Measurements from ENCODE around the gene PRR20E.
"Not testable (repeated sequence)": the region's sequence is repeated elsewhere in the genome, so short reads cannot be mapped to it uniquely, and the experiment has no call there.

PRR20E gene

DNA sequence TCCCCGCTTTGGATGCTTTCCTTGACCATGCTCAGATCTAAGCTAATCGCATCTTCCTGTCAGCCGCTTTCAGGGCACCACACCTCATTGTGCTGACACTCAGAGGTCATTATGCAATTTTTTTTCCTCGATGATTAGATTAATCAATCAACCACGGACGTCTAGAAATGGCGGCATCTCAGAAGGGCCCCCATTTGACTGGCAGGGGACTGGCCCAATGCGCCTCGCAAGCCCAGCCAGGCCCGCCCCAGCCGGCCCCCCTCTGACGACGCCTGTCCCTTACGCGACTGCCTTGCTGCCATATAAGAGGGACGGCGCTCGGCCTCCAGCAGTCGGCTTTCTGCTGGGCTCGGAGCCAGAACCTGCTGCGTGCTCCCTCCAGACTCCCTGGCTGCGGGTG lies at the start of gene PRR20E:
Gene PRR20E (plus strand): TSS at position 301 of the 400 bp plus-strand sequence. CDS start 387 bp downstream, outside the sequence.
- not testable (repeated sequence) for DNase-seq (ENCODE audit: low read depth, low spot score)

DNA sequence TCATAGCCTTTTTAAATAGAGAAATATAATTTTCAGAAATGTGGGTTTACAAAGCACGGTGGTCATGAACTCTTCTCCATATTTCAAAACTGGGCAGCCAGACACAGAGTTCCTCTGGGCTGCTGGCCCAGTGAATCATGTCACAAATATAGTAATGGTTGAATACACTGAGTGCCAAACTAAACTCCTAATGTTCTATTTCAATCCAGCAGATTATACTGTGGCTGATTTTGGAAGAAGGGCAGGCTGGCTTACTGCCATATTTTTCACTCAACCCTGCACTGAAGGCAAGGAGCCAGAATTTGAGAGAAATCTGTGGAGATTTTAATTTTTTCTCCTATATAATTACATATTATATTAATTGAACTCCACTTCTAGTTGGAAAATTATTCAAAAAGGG lies 43.3 kb upstream of the PRR20E start:
- no peak for DNase-seq (ENCODE audit: low read depth, low spot score)

DNA sequence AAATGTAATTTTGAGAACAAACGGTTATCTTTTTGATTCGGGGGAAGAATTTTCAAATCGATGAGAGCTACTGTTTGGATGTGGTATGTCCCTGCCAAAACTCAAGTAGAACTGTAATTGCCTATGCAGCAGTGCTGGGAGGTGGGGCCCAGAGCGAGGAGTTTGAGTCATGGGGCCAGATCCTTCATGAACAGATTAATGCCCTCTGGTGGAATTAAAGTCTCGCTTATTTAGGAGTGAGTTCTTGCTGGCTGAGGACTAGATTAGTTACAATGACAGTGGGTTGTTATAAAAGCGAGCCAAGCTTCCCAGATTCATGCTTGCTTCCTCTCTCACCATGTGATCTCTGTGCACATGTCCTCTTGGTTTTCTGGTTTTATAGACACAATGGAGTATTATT lies 38.1 kb upstream of the PRR20E start:
- DNase-seq (ENCODE audit: low read depth, low spot score), result no peak

DNA sequence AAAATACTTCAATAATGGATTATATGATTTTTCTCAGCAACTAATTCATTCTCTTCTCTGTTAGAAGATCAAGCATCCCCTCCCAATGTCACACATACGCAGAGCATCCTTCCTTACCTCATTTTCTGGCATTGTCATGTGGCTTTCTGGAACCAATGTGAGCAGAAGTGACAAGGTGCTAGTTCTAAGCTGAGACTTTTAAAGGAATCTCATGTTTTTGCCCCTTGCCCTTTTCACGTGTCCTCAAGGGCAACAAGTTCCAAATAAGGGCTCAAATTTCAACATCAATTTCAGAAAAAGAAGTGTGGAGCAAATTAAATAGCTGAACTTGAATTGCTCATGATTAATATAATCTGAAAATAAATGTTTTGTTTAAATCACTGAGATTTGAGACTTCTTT lies 30.9 kb upstream of the PRR20E start:
- no peak for DNase-seq (ENCODE audit: low read depth, low spot score)

DNA sequence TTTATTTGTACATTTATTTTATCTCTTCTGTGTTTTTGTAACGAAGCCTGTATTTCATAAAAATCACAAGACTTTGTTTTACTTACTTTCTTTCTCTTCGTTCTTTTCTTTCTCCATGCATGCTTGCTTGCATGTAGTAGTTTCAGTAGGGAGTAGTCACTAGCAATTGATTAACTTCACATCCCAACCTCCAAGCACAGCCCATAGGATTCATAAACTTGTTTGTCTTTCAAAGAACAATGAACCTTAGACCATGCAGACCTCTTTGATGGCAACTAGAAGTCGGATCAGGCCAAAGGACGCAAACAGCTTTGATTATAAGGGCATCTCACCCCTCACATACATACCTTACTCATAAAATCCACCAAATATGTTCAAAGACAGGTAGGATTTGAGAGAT lies 29.4 kb upstream of the PRR20E start:
- no peak for DNase-seq (ENCODE audit: low read depth, low spot score)

DNA sequence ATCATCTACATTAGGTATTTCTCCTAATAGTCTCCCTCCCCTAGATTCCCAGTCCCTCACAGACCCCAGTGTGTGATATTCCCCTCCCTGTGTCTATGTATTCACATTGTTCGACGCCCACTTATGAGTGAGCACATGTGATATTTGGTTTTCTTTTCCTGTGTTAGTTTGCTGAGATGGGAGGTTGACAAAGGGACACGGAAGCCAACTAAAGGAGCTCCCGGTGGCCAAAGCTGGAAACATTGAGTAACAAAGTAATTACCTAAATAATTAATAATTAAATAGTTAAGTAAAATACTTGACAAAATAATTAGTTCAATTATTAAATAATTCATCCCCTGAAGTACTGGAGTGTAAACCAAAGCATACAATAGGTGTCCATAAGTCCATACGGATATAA lies 28.0 kb upstream of the PRR20E start:
- DNase-seq (ENCODE audit: low read depth, low spot score), result no peak

DNA sequence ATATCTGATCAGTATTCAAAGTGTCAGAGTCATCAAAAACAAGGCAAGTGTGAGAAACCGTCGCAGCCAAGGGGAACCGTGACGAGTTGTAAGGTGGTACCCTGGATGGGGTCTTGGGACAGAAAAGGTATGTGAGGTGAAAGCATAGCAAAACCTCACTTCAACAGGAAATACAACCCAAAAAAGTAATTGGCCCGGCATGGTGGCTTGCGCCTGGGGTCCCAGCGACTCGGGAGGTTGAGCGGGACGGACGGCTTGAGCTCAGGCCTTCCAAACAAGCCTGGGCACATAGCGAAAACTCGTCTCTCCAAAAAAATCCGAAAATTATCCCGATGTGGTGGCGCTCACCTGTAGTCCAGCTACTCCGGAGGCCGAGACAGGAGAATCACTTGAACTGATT lies 27.2 kb upstream of the PRR20E start:
- DNase-seq (ENCODE audit: low read depth, low spot score), result not testable (repeated sequence)

DNA sequence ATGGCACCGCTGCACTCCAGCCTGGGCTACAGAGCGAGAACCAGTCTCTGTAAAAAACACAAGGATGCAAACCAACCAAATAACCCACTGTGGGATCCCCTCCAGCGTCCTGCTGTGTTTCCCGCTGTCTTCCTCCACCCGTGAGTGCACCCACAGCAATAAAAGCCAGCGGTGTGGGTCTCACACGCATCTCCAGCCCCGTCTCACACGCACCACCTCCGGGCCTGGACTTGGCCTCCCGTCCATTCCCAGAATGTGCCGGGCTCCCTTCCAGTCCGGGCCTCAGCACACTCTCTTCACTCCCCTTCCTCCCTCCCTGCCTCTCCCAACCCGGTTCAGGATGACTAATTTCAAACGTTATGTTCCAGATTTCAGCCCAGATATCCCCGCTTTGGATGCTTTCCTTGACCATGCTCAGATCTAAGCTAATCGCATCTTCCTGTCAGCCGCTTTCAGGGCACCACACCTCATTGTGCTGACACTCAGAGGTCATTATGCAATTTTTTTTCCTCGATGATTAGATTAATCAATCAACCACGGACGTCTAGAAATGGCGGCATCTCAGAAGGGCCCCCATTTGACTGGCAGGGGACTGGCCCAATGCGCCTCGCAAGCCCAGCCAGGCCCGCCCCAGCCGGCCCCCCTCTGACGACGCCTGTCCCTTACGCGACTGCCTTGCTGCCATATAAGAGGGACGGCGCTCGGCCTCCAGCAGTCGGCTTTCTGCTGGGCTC lies 26.6 kb upstream of the PRR20E start, which contains the start of gene PRR20A:
Gene PRR20A (plus strand): TSS at position 684 of the 734 bp plus-strand sequence. CDS start 387 bp downstream, outside the sequence.
- not testable (repeated sequence) for DNase-seq (ENCODE audit: low read depth, low spot score)

DNA sequence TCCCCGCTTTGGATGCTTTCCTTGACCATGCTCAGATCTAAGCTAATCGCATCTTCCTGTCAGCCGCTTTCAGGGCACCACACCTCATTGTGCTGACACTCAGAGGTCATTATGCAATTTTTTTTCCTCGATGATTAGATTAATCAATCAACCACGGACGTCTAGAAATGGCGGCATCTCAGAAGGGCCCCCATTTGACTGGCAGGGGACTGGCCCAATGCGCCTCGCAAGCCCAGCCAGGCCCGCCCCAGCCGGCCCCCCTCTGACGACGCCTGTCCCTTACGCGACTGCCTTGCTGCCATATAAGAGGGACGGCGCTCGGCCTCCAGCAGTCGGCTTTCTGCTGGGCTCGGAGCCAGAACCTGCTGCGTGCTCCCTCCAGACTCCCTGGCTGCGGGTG lies 19.8 kb upstream of the PRR20E start, which contains the start of gene PRR20B:
Gene PRR20B (plus strand): TSS at position 301 of the 400 bp plus-strand sequence. CDS start 387 bp downstream, outside the sequence.
- DNase-seq (ENCODE audit: low read depth, low spot score), result not testable (repeated sequence)

DNA sequence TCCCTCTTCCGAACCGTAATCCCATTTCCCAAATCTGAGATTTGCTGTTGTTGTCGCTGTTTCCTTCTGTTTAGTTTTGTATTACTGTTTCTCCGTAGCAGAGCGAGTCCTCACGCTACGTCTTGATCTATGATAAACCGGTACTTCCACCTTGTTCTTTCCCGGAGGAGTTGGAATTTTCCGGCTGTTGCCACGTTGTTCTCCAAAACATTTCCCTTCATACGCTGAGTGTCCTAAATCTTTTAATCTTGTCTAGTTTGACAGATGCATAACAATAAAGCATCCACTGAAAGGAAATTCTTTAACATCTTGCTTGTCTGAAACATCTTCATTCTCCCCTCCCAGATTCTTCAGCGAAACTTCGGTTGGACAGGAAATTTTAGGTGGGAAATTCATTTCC lies 18.9 kb upstream of the PRR20E start:
- not testable (repeated sequence) for DNase-seq (ENCODE audit: low read depth, low spot score)

DNA sequence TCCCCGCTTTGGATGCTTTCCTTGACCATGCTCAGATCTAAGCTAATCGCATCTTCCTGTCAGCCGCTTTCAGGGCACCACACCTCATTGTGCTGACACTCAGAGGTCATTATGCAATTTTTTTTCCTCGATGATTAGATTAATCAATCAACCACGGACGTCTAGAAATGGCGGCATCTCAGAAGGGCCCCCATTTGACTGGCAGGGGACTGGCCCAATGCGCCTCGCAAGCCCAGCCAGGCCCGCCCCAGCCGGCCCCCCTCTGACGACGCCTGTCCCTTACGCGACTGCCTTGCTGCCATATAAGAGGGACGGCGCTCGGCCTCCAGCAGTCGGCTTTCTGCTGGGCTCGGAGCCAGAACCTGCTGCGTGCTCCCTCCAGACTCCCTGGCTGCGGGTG lies 13.2 kb upstream of the PRR20E start, which contains the start of gene PRR20C:
Gene PRR20C (plus strand): TSS at position 301 of the 400 bp plus-strand sequence. CDS start 387 bp downstream, outside the sequence.
- DNase-seq (ENCODE audit: low read depth, low spot score), result not testable (repeated sequence)

DNA sequence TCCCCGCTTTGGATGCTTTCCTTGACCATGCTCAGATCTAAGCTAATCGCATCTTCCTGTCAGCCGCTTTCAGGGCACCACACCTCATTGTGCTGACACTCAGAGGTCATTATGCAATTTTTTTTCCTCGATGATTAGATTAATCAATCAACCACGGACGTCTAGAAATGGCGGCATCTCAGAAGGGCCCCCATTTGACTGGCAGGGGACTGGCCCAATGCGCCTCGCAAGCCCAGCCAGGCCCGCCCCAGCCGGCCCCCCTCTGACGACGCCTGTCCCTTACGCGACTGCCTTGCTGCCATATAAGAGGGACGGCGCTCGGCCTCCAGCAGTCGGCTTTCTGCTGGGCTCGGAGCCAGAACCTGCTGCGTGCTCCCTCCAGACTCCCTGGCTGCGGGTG lies 6.7 kb upstream of the PRR20E start, which contains the start of gene PRR20D:
Gene PRR20D (plus strand): TSS at position 301 of the 400 bp plus-strand sequence. CDS start 387 bp downstream, outside the sequence.
- DNase-seq (ENCODE audit: low read depth, low spot score), result not testable (repeated sequence)

DNA sequence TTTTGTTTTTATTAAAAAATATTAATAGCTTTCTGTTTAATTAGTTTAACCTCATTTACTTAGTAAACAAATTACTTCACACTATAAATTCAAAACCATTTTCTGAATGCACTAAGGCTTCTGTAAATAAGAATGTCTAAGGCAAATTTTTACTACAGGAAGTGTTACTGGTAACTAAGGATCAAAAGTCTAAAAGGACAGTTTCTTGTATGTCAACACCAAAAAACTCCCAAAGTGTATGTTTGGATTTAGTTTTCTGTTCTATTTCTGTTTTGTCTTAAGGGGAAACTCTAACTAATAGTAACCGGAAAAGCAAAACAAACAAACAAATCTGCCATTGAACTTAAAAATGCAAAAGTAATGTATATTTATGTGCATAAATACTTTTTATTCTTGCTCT lies 24.7 kb downstream of the PRR20E start:
- DNase-seq (ENCODE audit: low read depth, low spot score), result no peak

DNA sequence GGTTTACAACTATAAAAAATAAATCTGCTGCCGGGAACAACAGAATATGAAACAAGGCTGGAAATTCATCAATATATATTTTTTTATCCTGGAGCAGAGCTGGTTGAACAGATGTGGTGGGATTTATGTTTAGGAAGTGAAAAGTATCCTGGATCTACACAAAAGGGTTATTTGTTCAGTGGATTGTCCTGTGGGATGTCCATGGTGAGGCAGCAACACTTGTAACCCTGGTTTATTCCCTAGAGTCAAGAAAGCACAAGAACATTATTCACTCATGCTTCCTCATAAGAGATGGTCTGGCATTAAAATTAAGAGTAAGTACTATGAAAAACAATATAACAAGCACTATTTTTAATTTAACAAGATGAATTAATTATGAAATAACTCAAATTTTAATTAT lies 46.0 kb downstream of the PRR20E start:
- DNase-seq (ENCODE audit: low read depth, low spot score), result no peak

All from iPS DF 19.7 (cell line).